GM19099 (cell line): ENCODE measurements around the gene TANGO2.

Experiments
- POLR2A ChIP-seq: IDR thresholded peaks from 3 replicates; pipeline ENCODE4 v1.6.1; 2011; ENCODE audit warnings: low read depth; ENCODE audit not compliant: insufficient read length; ENCODE audit errors: extremely low read depth

The TANGO2 gene

DNA sequence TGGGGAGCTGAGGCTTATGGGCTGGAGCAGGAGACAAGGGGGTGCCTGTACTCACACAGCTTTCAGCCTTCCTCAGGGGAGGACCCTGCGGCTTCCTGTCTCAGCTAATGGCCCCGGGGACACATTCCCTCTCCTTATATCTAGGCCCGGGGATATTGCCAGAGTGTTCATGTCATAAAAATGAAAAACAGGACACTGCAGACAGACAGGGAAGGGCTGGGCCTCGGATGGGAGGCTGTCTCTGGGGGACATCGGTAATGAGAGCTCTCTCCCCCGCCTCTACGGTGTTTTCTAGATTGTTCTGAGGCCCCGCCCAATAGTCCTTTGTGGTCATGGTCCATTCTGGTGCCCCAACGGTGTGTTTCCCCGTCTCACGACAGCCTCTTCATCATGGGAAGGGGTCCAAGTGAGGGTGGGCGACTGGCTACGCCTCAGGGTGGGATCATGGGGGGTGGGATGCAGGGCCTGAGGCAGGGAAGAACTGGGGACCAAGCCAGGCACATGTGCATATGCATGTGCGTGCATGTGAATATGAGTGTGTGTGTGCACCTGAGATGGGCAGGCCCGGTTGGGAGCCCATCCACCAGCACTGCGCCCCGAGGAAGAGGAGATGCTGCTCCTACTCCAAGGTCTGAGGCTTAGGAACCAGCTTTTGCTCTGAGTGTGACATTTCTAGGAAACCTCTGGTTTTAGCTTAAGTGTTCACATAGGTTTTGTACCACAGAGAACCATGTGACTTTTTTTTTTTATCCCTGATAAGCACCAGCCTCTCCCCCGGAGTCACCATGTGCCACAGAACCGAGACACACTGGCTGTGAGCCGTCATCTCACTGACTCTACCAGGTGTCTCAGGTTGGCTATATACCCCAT is 9.6 kb upstream of the TANGO2 start:
- no peak for TF ChIP-seq POLR2A

- TF ChIP-seq POLR2A = no peak
Measured at GRCh38 chr22:20011993-20012740, 8.7 kb upstream of the TANGO2 start.

GRCh38 chr22:20012741-20013331 is 8.1 kb upstream of the TANGO2 start:
- no peak for TF ChIP-seq POLR2A

DNA sequence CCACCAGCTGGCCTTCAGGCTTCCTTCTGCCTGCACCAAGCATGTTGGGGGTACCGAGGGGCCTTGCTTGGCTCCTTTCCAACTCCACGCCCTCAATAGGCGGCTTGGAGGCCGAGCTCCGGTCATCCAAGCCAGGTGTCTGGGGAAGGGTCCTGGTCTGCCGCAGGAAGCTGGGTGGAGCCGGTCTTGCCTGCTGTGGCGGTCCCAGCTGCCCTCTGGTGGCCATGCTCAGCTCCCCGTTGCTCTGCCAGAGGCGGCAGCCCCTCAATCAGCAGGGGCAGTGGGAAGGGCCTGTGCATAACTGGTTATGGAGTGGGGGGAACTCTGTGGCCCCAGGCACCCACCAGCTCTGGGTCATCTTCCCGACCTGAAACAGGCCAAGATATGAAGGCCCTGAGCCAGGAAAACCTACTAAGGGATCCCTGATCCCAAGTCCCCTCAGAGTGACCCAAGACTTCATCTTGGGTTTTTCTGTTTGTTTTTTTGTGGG is 7.5 kb upstream of the TANGO2 start:
- TF ChIP-seq POLR2A = no peak

GRCh38 chr22:20014526-20015186 is 6.3 kb upstream of the TANGO2 start:
- no peak for TF ChIP-seq POLR2A

DNA sequence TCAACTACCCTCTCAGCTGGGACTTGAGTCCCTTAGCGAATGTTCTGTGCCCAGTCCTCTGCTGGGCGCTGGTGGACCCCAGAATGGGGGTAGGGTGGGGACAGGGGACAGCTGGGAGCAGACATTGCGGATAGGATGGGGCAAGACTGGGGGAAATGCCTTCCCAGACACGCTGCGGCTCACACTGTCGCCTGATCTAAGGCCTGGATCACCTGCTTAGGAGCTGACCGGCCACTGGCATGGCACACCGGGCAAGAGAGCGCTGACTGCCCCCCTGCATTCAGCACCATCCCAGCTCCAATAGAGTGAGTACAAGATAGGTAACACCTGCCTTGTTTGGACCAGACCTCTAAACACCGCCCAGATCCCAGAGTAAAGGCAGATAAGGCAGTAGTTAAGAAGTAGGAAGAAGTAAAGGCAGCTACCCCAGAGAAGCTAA is 5.7 kb upstream of the TANGO2 start:
- no peak for TF ChIP-seq POLR2A

- TF ChIP-seq POLR2A = no peak
Measured at GRCh38 chr22:20015971-20016733, 4.8 kb upstream of the TANGO2 start.

DNA sequence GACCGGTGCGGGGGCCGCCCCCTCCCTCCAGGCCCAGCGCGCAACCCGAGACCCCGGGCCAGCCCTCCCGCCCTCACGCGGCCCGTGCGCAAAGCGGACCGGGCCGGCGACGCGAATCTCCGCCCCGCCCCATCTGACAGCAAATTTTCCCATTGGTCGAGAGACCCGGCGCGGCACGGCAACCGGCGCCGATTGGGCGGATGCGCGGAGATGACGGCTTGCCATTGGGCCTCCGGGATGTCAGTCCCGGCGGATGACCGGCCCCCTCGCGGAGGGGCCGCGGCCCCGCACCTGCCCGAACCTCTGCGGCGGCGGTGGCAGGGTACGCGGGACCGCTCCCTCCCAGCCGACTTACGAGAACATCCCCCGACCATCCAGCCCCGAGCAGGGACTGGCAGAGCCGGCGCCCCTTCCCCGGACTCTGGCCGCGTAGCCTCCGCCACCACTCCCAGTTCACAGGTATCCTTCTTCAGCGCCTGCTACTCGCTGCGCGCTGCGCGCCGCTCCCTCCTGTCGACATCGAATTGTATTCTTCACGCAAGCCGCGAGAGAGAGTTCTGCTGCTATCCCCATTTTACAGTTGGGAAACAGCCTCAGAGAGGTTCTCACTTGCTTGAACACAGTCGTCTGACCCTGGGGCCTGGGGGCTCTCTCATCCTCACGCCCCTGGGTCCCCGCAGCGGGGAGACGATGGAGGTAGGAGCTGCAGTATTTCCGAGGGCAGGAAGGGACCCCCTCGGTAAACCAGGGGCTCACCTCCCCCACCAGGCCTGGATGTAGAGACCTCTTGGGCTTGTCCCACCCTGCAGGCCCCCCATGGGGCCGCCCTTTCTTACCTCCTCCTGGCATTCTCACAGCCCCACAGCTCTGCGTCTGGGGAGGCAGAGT is 3.9 kb upstream of the TANGO2 start, which contains the start of gene ARVCF:
Gene ARVCF (minus strand): TSS at position 90 of the 888 bp plus-strand sequence. CDS start 26,029 bp downstream, outside the sequence.
- TF ChIP-seq POLR2A = no peak

DNA sequence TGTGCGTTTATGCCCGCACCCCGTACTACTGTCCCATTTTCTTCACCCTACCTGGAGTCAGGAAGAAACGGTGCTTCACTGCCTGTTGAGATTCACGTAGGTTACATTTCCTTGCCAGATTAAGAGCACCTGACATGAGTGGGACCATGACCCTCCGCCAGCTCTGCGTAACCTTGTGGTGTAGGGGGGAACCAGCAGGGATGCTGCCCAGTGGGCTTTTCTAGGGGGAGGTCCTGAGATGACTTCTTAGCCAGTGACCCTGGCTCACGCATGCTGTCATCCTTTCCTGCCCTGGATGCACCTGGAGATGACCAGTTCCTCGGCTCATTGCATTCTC is 3.3 kb upstream of the TANGO2 start:
- TF ChIP-seq POLR2A = no peak

DNA sequence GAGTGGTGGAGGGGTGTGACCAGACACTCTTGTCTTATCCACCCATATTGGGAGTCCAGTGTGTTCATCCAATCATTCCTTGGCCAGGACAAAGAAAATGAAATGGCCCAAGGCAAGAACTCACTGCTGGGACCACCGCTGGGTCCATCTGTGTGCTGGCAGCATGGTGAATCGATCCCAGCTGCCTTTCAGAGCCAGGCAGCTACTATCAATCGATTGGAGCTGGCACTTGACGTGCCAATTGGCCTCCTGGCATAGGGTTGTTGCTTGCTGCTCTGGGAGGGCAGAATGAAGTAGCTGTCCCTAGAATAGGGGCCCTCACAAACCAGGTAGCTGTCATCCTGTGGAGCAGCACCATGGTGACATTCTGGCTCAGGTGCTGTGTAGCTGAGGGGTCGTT is 2.9 kb upstream of the TANGO2 start:
- no peak for TF ChIP-seq POLR2A

- no peak for TF ChIP-seq POLR2A
Measured at GRCh38 chr22:20019661-20020532, 1.0 kb upstream of the TANGO2 start.
